ENCODE measurements around the gene MUC21. TPM values are rescaled to one million over a fixed set of nuclear protein-coding genes. Genes with fewer than 3 reads are reported as not detected.

Gene MUC21
- polyA plus RNA-seq, 3 donors: not detected

- Histone ChIP-seq H3K4me2 (replicated peaks; ENCODE audit: extremely low read depth, low read length, poor library complexity, severe bottlenecking) (no peak overlapping the region), H4K20me1 (ENCODE audit: insufficient read depth, low read length) (no peaks in the 10 kb centered on the region), H3K4me3 (replicated peaks in 1 of 3; ENCODE audit: low read depth in 2 of 3, low read length in 3 of 3) (no peak overlapping the region), H3K27me3 (ENCODE audit: control insufficient read depth in 2 of 2, insufficient read depth in 2 of 2, low read length in 2 of 2) (no peaks in the 10 kb centered on the region), H3K4me1 (ENCODE audit: control insufficient read depth in 1 of 2, insufficient read depth in 2 of 2, low read length in 2 of 2) (no peaks in the 10 kb centered on the region), H3K9me3 (replicated peaks in 1 of 2; ENCODE audit: control insufficient read depth in 1 of 2, insufficient read depth in 1 of 2, low read length in 2 of 2) (no peaks in the 10 kb centered on the region), H3K36me3 (replicated peaks in 1 of 2; ENCODE audit: control insufficient read depth in 1 of 2, insufficient read depth in 2 of 2, low read length in 2 of 2) (no peaks in the 10 kb centered on the region), H3K27ac (ENCODE audit: low read depth in 1 of 2, low read length in 2 of 2) (no peak overlapping the region), H3K9ac (ENCODE audit: insufficient read depth, low read length, poor library complexity, severe bottlenecking) (no peak overlapping the region), H3K79me2 (ENCODE audit: insufficient read depth, low read length) (no peaks in the 10 kb centered on the region), H2AFZ (ENCODE audit: insufficient read depth, low read depth, low read length, poor library complexity, severe bottlenecking) (no peak overlapping the region)
- Mint-ChIP-seq H3K36me3 (no peaks in the 10 kb centered on the region), H3K9me3 (peaks cover 0 to 7% (median 0%) of the 10 kb centered on the region in 7 donors), H3K27me3 (ENCODE audit: low read depth in 3 of 3) (peaks cover 3 to 4% (median 4%) of the 10 kb centered on the region in 3 donors), H3K4me3 (no peak overlapping the region), H3K4me1 (no peaks in the 10 kb centered on the region), H3K27ac (no peak overlapping the region)
- 80% methylated on average over 10 of the region's 13 CpGs for WGBS (ENCODE audit: insufficient coverage)
- TF ChIP-seq CTCF (IDR thresholded peaks at IDR 0.05): no peak
- intact Hi-C loops (cut with micrococcal nuclease): no loop called here
- no peak for DNase-seq
Observed at GRCh38 chr6:31001281-31001888, 17.9 kb downstream of the MUC21 start.

DNA sequence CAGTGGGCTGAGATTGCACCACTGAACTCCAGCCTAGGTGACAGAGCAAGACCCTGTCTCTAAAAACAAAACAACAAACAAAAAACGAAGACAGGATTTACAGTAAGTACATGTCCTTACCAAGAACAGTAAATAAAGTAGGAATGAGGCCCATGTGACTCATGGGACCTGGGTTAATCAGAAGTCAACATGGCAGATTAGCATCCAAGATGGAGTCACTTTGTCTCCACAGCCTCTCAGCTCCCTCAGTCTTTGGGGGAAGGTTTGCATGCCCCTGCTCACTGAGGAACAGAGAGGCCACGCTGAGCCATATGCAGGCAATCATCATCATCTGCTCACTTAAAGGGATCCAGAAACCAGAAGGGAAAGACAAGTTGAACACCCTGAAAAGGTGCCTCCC is 19.0 kb downstream of the MUC21 start:
- no peak overlapping the region for H3K4me3 Mint-ChIP-seq
- intact Hi-C loops (cut with micrococcal nuclease): no loop called here
- no peaks in the 10 kb centered on the region for H3K27me3 ChIP-seq (ENCODE audit: control insufficient read depth in 2 of 2, insufficient read depth in 2 of 2, low read length in 2 of 2)
- H3K9me3 Mint-ChIP-seq: peaks cover 0 to 7% (median 0%) of the 10 kb centered on the region in 7 donors
- H3K36me3 ChIP-seq (replicated peaks in 1 of 2; ENCODE audit: control insufficient read depth in 1 of 2, insufficient read depth in 2 of 2, low read length in 2 of 2): no peaks in the 10 kb centered on the region
- no peak for TF ChIP-seq CTCF (IDR thresholded peaks at IDR 0.05)
- no peak overlapping the region for H3K4me3 ChIP-seq (replicated peaks in 1 of 3; ENCODE audit: low read depth in 2 of 3, low read length in 3 of 3)
- no peaks in the 10 kb centered on the region for H3K79me2 ChIP-seq (ENCODE audit: insufficient read depth, low read length)
- H3K27ac Mint-ChIP-seq: no peak overlapping the region
- H3K9ac ChIP-seq (ENCODE audit: insufficient read depth, low read length, poor library complexity, severe bottlenecking): no peak overlapping the region
- H3K4me1 Mint-ChIP-seq: no peaks in the 10 kb centered on the region
- no peaks in the 10 kb centered on the region for H3K4me1 ChIP-seq (ENCODE audit: control insufficient read depth in 1 of 2, insufficient read depth in 2 of 2, low read length in 2 of 2)
- no peak overlapping the region for H2AFZ ChIP-seq (ENCODE audit: insufficient read depth, low read depth, low read length, poor library complexity, severe bottlenecking)
- no peak overlapping the region for H3K4me2 ChIP-seq (replicated peaks; ENCODE audit: extremely low read depth, low read length, poor library complexity, severe bottlenecking)
- no peak for DNase-seq
- WGBS (ENCODE audit: insufficient coverage): no CpG with 5 or more reads among the region's 2 CpGs
- H3K9me3 ChIP-seq (replicated peaks in 1 of 2; ENCODE audit: control insufficient read depth in 1 of 2, insufficient read depth in 1 of 2, low read length in 2 of 2): no peaks in the 10 kb centered on the region
- H3K27ac ChIP-seq (ENCODE audit: low read depth in 1 of 2, low read length in 2 of 2): no peak overlapping the region
- no peaks in the 10 kb centered on the region for H4K20me1 ChIP-seq (ENCODE audit: insufficient read depth, low read length)
- H3K27me3 Mint-ChIP-seq (ENCODE audit: low read depth in 3 of 3): peaks cover 3 to 4% (median 4%) of the 10 kb centered on the region in 3 donors
- H3K36me3 Mint-ChIP-seq: no peaks in the 10 kb centered on the region
